ENCODE results near the gene ZNF43. TPM values are rescaled to one million over a fixed set of nuclear protein-coding genes. Genes with fewer than 3 reads are reported as not detected.

ZNF43 gene
- polyA plus RNA-seq, 1 of the 3 experiments (the other 2 are of a cell fraction), result 3.4 TPM

DNA sequence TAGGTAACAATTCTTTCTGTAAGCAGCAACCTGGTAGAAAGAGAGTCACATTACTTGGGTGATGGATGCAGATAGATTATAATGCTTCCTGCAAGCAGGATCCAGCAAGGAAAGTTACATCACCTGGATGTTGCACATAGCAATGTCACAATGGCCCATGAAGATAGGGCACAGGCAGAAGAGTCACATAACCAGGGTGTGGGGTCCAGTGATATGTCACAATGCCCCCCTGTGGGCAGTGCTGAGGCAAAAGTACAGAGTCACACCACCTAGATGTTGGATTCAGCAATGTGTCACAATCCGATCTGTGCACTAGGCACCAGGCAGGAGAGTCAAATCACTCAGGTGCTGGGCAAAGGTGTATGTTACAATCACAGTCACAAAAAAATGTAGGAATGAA, 4.0 kb upstream of the ZNF43 start:
- Histone ChIP-seq H3K9me3 (no peaks in the 10 kb centered on the region), H3K4me2 (no peak overlapping the region), H3K4me3 (ENCODE audit: low read depth in 2 of 2, low read length in 1 of 2) (no peak overlapping the region), H3K9me2 (no peaks in the 10 kb centered on the region), H2AFZ (ENCODE audit: low read depth) (no peak overlapping the region), H3K79me2 (ENCODE audit: insufficient read depth) (peaks cover 15% of the 10 kb centered on the region; the same call in 1 of the 2 replicates), H3K36me3 (replicated peaks in 1 of 2; ENCODE audit: control insufficient read depth in 1 of 2, insufficient read depth in 2 of 2, low read length in 1 of 2) (peaks cover 44 to 47% of the 10 kb centered on the region in 2 experiments), H4K20me1 (ENCODE audit: insufficient read depth) (no peaks in the 10 kb centered on the region), H3F3A (replicated peaks; ENCODE audit: insufficient read depth) (peaks cover 26% of the 10 kb centered on the region), H3K27me3 (ENCODE audit: insufficient read depth) (no peaks in the 10 kb centered on the region), H3K9ac (no peak overlapping the region), H3K27ac (ENCODE audit: low read depth in 2 of 2, low read length in 1 of 2) (no peak overlapping the region), H3K4me1 (ENCODE audit: control insufficient read depth in 1 of 2, insufficient read depth in 2 of 2, low read depth in 1 of 2, low read length in 1 of 2) (peaks cover 0 to 2% of the 10 kb centered on the region in 2 experiments; a peak in 1 of 4 replicates)
- ChIA-PET POLR2A (no interaction called here), CTCF (interaction anchor here (1.3 kb wide), 1 partner anchor 12 kb away, joined by 4 read pairs; no protein-coding TSS in a partner anchor)
- TF ChIP-seq ELF1 (IDR thresholded peaks at IDR 0.05), result no peak
- no peak for TF ChIP-seq EZH2phosphoT487 (IDR thresholded peaks at IDR 0.05; ENCODE audit: borderline replicate concordance, low read depth)
- no peak for TF ChIP-seq RAD21 (IDR thresholded peaks at IDR 0.05; ENCODE audit: low read length)
- TF ChIP-seq CHD2 (IDR thresholded peaks at IDR 0.05; ENCODE audit: low read length, partially characterized antibody), result no peak
- TF ChIP-seq, protein P1, sequence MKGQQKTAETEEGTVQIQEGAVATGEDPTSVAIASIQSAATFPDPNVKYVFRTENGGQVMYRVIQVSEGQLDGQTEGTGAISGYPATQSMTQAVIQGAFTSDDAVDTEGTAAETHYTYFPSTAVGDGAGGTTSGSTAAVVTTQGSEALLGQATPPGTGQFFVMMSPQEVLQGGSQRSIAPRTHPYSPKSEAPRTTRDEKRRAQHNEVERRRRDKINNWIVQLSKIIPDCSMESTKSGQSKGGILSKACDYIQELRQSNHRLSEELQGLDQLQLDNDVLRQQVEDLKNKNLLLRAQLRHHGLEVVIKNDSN (IDR thresholded peaks at IDR 0.05; ENCODE audit: borderline replicate concordance, low read depth), result no peak
- no peak for TF ChIP-seq YY1 (IDR thresholded peaks at IDR 0.05; ENCODE audit: low read depth)
- no peak for TF ChIP-seq TEAD4 (IDR thresholded peaks at IDR 0.05; ENCODE audit: borderline replicate concordance, insufficient read depth)
- TF ChIP-seq, protein P2, sequence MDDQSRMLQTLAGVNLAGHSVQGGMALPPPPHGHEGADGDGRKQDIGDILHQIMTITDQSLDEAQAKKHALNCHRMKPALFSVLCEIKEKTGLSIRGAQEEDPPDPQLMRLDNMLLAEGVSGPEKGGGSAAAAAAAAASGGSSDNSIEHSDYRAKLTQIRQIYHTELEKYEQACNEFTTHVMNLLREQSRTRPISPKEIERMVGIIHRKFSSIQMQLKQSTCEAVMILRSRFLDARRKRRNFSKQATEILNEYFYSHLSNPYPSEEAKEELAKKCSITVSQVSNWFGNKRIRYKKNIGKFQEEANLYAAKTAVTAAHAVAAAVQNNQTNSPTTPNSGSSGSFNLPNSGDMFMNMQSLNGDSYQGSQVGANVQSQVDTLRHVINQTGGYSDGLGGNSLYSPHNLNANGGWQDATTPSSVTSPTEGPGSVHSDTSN (IDR thresholded peaks at IDR 0.05), result no peak
- no peak for TF ChIP-seq NRF1 (IDR thresholded peaks at IDR 0.05; ENCODE audit: low read depth, low read length)
- TF ChIP-seq MEF2A (IDR thresholded peaks at IDR 0.05; ENCODE audit: borderline replicate concordance, low read depth), result no peak
- TF ChIP-seq, protein P3, sequence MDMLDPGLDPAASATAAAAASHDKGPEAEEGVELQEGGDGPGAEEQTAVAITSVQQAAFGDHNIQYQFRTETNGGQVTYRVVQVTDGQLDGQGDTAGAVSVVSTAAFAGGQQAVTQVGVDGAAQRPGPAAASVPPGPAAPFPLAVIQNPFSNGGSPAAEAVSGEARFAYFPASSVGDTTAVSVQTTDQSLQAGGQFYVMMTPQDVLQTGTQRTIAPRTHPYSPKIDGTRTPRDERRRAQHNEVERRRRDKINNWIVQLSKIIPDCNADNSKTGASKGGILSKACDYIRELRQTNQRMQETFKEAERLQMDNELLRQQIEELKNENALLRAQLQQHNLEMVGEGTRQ (IDR thresholded peaks at IDR 0.05; ENCODE audit: borderline replicate concordance, low read depth, low read length), result no peak
- TF ChIP-seq, protein P4, sequence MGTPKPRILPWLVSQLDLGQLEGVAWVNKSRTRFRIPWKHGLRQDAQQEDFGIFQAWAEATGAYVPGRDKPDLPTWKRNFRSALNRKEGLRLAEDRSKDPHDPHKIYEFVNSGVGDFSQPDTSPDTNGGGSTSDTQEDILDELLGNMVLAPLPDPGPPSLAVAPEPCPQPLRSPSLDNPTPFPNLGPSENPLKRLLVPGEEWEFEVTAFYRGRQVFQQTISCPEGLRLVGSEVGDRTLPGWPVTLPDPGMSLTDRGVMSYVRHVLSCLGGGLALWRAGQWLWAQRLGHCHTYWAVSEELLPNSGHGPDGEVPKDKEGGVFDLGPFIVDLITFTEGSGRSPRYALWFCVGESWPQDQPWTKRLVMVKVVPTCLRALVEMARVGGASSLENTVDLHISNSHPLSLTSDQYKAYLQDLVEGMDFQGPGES (IDR thresholded peaks at IDR 0.05; ENCODE audit: low read depth, low read length), result no peak
- TF ChIP-seq FOSL2 (IDR thresholded peaks at IDR 0.05; ENCODE audit: borderline replicate concordance, low read depth), result no peak
- TF ChIP-seq RXRA (IDR thresholded peaks at IDR 0.05; ENCODE audit: borderline replicate concordance, low read depth), result no peak
- no peak for TF ChIP-seq RCOR1 (IDR thresholded peaks at IDR 0.05; ENCODE audit: low read length)
- no peak for TF ChIP-seq MXI1 (IDR thresholded peaks at IDR 0.05; ENCODE audit: low read depth, low read length)
- TF ChIP-seq CTCF (IDR thresholded peaks at IDR 0.05), result no peak
- no peak for TF ChIP-seq GATA2 (CRISPR knock-in tag; IDR thresholded peaks at IDR 0.05)
- no peak for DNase-seq
- WGBS (ENCODE audit: low lambda C conversion rate), result 86% methylated on average over 1 of the region's 1 CpG
